MV-4-11 (cell line): Measurements from ENCODE around the gene NEMP2.
A peak's percentile ranks its signal among the peaks of the same experiment; 100 is the strongest.

Source experiments
- DNase-seq: peaks from one replicate; lab custom pipeline; 2025; lab: John Stamatoyannopoulos, UW

The NEMP2 gene

GRCh38 chr2:190457256-190457655 lies 77.3 kb downstream of the NEMP2 start:
- DNase-seq: no peak

- DNase-seq: no peak
These were observed 77.7 kb downstream of the NEMP2 start for GRCh38 chr2:190456833-190457232.

GRCh38 chr2:190455358-190456095 lies 79.0 kb downstream of the NEMP2 start:
- peak; percentile 15 for DNase-seq

GRCh38 chr2:190454795-190455194 lies 79.7 kb downstream of the NEMP2 start:
- no peak for DNase-seq
